Measurements from ENCODE around the gene SUFU. TPM values are rescaled to one million over a fixed set of nuclear protein-coding genes. Genes with fewer than 3 reads are reported as not detected.

The SUFU gene
- total RNA-seq, 2 experiments from 2014 or later, result 5.7 to 6.0 TPM

GRCh38 chr10:102617816-102618215 lies 114.0 kb downstream of the SUFU start:
- Mint-ChIP-seq H3K27me3 (no peaks in the 10 kb centered on the region), H3K4me3 (no peak overlapping the region), H3K36me3 (no peaks in the 10 kb centered on the region), H3K27ac (no peak overlapping the region), H3K4me1 (peaks cover 7% of the 10 kb centered on the region), H3K9me3 (no peaks in the 10 kb centered on the region)
- no peak for DNase-seq

GRCh38 chr10:102619281-102619981 lies 115.7 kb downstream of the SUFU start:
- H3K9me3 Mint-ChIP-seq, result no peaks in the 10 kb centered on the region
- H3K4me3 Mint-ChIP-seq, result no peak overlapping the region
- DNase-seq, result no peak
- H3K27me3 Mint-ChIP-seq, result no peaks in the 10 kb centered on the region
- H3K36me3 Mint-ChIP-seq, result no peaks in the 10 kb centered on the region
- H3K27ac Mint-ChIP-seq, result no peak overlapping the region
- no peaks in the 10 kb centered on the region for H3K4me1 Mint-ChIP-seq

DNA sequence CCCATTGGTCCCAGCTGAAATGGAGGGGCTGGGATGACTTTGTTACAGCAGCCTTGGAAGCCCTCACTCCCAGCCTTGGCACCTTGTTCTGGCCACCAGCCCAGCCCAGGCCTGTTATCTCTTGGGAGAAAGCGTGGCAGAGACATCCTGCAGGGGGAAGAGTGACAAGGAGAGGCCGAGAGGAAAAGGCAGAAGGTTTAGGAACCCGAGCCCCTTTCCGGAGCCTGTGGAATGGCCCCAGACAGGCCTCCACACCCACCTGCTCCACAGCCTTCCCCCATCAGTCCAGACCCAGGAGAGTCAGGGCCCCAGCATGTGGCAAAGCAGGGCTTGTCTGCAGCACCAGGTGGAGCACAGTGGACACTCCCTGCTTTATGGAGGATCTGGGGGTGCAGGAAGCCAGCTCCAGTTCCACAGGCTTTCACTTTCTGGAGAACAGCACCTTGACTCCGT lies 116.4 kb downstream of the SUFU start:
- no peaks in the 10 kb centered on the region for H3K27me3 Mint-ChIP-seq
- no peaks in the 10 kb centered on the region for H3K9me3 Mint-ChIP-seq
- DNase-seq, result no peak
- no peaks in the 10 kb centered on the region for H3K36me3 Mint-ChIP-seq
- no peak overlapping the region for H3K27ac Mint-ChIP-seq
- H3K4me1 Mint-ChIP-seq, result no peaks in the 10 kb centered on the region
- no peak overlapping the region for H3K4me3 Mint-ChIP-seq

DNA sequence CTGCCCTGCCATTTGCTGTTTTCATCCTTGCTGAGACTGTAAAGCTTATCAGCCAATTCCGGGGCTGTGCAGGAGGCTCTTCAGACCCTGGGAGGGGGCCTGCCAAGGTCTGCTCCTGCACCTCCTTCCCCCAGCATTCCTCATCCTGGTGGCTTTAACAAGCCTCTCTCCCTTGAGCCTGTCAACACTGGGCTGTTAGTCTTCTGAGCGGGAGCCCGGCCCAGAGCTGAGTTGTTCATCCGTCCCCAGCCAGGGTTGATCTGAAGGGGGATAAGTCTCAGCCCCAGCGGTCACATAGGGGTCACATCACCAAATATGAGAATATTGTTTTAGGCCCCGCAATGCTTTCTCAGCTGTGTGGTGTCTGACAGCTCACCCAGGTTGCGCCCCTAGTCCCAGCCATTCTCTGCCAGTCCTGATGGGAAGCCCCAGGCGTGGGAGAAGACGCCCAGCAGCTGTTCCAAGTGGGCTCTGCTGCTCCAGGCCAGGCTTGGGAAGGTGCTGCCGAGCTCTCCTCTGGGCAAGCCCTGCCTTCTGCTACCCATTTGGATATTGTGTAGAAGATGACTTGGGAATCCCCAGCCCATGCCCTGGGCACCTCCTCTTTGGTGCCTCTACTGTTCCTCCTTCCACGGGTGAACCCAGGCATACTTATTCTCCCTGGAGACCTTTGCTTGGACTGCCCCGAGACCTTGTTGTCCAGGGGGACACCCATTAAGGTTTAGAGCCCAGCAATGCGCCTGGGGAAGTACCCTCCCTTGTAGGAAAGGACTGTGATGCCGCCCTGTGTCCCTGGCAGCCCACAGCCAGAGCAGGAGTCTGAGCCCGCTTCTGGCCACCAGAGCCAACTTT lies 117.0 kb downstream of the SUFU start:
- no peaks in the 10 kb centered on the region for H3K27me3 Mint-ChIP-seq
- no peaks in the 10 kb centered on the region for H3K36me3 Mint-ChIP-seq
- no peak overlapping the region for H3K4me3 Mint-ChIP-seq
- H3K9me3 Mint-ChIP-seq, result no peaks in the 10 kb centered on the region
- H3K4me1 Mint-ChIP-seq, result no peaks in the 10 kb centered on the region
- no peak overlapping the region for H3K27ac Mint-ChIP-seq
- no peak for DNase-seq

GRCh38 chr10:102621443-102622325 lies 117.9 kb downstream of the SUFU start:
- no peaks in the 10 kb centered on the region for H3K9me3 Mint-ChIP-seq
- H3K4me3 Mint-ChIP-seq, result no peak overlapping the region
- H3K27me3 Mint-ChIP-seq, result no peaks in the 10 kb centered on the region
- no peaks in the 10 kb centered on the region for H3K4me1 Mint-ChIP-seq
- H3K36me3 Mint-ChIP-seq, result no peaks in the 10 kb centered on the region
- no peak overlapping the region for H3K27ac Mint-ChIP-seq
- no peak for DNase-seq

GRCh38 chr10:102624094-102624493 lies 120.3 kb downstream of the SUFU start:
- Mint-ChIP-seq H3K9me3 (no peaks in the 10 kb centered on the region), H3K27me3 (no peaks in the 10 kb centered on the region), H3K4me1 (no peaks in the 10 kb centered on the region), H3K27ac (no peak overlapping the region), H3K36me3 (no peaks in the 10 kb centered on the region), H3K4me3 (no peak overlapping the region)
- DNase-seq, result no peak

GRCh38 chr10:102624751-102625645 lies 121.2 kb downstream of the SUFU start:
- no peaks in the 10 kb centered on the region for H3K36me3 Mint-ChIP-seq
- no peaks in the 10 kb centered on the region for H3K9me3 Mint-ChIP-seq
- H3K27me3 Mint-ChIP-seq, result no peaks in the 10 kb centered on the region
- no peak for DNase-seq
- H3K27ac Mint-ChIP-seq, result no peak overlapping the region
- no peaks in the 10 kb centered on the region for H3K4me1 Mint-ChIP-seq
- H3K4me3 Mint-ChIP-seq, result no peak overlapping the region

GRCh38 chr10:102626026-102626685 lies 122.4 kb downstream of the SUFU start:
- Mint-ChIP-seq H3K9me3 (no peaks in the 10 kb centered on the region), H3K27ac (no peak overlapping the region), H3K36me3 (no peaks in the 10 kb centered on the region), H3K27me3 (no peaks in the 10 kb centered on the region), H3K4me1 (peaks cover 1% of the 10 kb centered on the region), H3K4me3 (no peak overlapping the region)
- DNase-seq, result no peak

DNA sequence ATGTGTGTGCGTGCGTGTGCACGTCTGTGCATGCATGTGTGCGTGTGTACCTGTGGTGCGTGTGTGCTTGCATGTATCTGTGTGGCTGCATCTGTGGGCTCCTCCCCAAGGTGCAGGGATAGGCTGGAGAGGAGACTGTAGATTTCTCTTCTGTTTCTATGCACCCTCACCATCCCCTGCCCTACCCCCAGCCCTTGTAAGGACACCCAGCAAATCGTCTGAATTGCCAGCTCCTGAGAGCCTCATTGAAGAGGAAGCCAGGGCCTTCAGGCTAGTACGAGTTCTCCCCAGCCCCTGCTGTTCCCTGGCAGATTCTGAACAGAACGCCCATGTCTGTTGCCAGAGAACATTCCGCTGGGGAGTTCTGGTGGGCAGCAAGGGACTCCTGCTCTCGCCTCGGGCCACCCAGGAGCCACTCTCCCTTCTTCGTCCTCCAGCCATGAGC lies 123.5 kb downstream of the SUFU start:
- Mint-ChIP-seq H3K9me3 (no peaks in the 10 kb centered on the region), H3K27me3 (no peaks in the 10 kb centered on the region), H3K27ac (no peak overlapping the region), H3K36me3 (no peaks in the 10 kb centered on the region), H3K4me3 (no peak overlapping the region), H3K4me1 (peaks cover 8% of the 10 kb centered on the region)
- no peak for DNase-seq

DNA sequence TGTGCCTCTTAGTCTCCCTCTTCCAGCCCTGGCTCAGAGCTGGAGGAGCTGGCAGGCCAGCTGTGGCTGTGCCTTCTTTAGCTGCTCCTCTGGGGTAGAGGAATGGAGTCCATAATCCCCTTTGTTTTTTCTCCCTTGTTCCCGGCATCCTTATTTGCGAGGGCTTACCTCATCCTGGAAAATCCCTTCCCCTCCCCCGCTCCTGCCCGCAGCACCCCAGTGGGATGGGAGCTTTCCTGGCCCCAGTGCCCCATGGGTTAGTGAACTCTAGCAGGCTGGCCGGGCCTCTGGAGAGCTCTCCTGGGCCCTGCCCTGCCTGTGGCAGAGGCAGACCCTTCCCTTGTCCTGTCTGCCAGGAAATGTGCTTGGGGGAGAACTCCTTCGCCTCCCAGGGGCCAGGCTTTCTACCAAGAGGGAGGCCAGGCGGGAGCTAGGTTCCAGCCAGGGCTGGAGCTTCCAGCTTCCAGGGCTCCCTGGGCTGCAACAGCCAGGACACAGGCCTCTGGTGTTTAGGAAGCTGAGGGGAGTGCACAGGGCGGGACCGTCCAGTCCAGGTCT lies 124.0 kb downstream of the SUFU start:
- H3K4me3 Mint-ChIP-seq, result no peak overlapping the region
- no peak for DNase-seq
- peaks cover 12% of the 10 kb centered on the region for H3K4me1 Mint-ChIP-seq
- H3K27me3 Mint-ChIP-seq, result no peaks in the 10 kb centered on the region
- no peak overlapping the region for H3K27ac Mint-ChIP-seq
- no peaks in the 10 kb centered on the region for H3K9me3 Mint-ChIP-seq
- H3K36me3 Mint-ChIP-seq, result no peaks in the 10 kb centered on the region

DNA sequence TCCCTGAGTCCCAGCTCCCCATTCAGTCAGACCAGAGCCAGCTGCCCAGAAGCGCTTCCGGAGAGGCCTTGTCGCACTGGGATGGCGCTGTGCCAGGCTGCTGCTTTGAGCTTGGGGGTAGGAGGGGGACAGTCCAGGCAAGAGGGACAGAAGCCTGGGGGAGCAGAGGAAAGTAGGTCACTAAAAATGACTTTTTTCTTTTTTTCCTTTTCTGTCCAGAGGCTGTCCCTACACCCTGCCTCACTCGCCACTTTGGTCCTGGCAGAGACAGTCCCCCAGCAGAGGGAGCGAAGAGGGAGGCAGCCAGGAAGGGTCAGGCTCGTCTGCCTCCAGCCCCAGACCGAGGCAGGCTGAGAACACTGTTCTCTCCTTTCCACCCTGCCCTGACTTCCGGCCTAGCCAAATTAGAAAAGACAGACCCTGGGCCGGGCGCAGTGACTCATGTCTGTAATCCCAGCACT lies 124.7 kb downstream of the SUFU start:
- Mint-ChIP-seq H3K27me3 (no peaks in the 10 kb centered on the region), H3K4me3 (no peak overlapping the region), H3K4me1 (peaks cover 19% of the 10 kb centered on the region), H3K9me3 (no peaks in the 10 kb centered on the region), H3K27ac (no peak overlapping the region), H3K36me3 (no peaks in the 10 kb centered on the region)
- no peak for DNase-seq

DNA sequence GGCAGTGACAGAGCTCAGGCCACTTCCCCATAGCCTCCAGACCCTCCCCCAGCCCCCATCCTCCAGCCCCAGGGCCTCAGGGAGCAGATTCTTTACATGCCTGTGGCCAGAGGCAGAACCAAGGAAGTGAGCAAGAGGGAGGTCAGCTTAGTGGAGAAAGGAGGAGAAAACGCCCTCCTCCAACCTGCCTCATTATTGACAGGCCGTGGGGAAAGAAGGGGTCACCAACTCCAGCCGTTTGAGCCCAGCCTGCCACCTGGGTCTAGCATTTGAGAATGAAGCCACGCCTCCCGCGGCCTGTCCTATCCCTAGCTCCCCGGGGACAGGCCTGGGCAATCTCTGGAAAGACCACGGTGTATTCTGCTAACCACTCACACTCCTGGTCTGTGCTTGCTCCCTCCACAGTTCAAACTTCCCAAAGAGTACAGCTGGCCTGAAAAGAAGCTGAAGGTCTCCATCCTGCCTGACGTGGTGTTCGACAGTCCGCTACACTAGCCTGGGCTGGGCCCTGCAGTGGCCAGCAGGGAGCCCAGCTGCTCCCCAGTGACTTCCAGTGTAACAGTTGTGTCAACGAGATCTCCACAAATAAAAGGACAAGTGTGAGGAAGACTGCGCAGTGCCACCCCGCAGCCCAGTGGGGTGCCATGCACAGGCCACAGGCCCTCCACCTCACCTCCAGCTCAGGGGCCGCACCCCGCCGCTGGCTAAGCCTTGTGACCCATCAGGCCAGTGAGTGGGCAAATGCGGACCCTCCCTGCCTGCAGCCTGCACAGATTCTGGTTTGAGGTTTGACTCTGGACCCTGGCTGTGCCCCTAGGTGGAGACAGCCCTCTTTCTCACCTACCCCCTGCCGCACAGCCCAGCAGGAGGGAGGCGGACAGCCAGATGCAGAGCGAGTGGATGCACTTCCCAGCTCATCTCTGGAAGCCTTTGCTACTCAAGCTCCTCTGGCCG lies 126.2 kb downstream of the SUFU start:
- peaks cover 30% of the 10 kb centered on the region for H3K4me1 Mint-ChIP-seq
- H3K9me3 Mint-ChIP-seq, result no peaks in the 10 kb centered on the region
- no peaks in the 10 kb centered on the region for H3K36me3 Mint-ChIP-seq
- DNase-seq, result no peak
- H3K4me3 Mint-ChIP-seq, result no peak overlapping the region
- no peaks in the 10 kb centered on the region for H3K27me3 Mint-ChIP-seq
- no peak overlapping the region for H3K27ac Mint-ChIP-seq

- Mint-ChIP-seq H3K4me1 (peaks cover 37% of the 10 kb centered on the region), H3K27me3 (no peaks in the 10 kb centered on the region), H3K4me3 (no peak overlapping the region), H3K36me3 (no peaks in the 10 kb centered on the region), H3K27ac (no peak overlapping the region), H3K9me3 (no peaks in the 10 kb centered on the region)
- DNase-seq, result no peak
Observed at GRCh38 chr10:102630663-102631062, 126.9 kb downstream of the SUFU start.

Data from activated naive CD8-positive, alpha-beta T cell treated with anti-CD3 and anti-CD28 coated beads for 36 hours (primary cell).